ENCODE results near the gene PCBP3. TPM values are rescaled to one million over a fixed set of nuclear protein-coding genes. Genes with fewer than 3 reads are reported as not detected.

Gene PCBP3
- total RNA-seq, 6 experiments from 2014 or later, result 0.37 to 1.5 (median 0.69) TPM

DNA sequence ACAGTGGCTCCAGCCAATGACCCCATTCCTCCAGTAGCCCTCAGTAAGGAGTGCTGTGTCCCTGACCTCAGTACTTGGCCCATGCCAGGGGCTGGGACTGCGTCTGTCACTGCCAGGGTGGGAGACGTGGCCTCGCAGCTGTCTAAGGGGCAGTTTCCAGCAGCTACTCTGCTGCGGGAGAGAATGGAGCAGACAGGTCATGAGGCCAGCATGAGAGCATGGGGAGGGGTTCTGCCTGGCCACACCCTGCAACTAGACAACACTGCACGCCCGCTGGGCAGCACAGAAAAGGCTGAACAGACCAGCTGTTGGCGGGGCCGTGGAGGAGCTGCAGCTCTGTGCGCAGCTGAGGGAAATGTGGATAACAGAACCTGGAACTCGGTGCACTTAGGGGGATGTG is 246.4 kb downstream of the PCBP3 start:
- Histone ChIP-seq H3K27me3 (no peaks in the 10 kb centered on the region), H3K36me3 (no peaks in the 10 kb centered on the region), H3K27ac (no peak overlapping the region), H3K9me3 (no peaks in the 10 kb centered on the region), H3K4me1 (no peaks in the 10 kb centered on the region), H3K4me3 (no peak overlapping the region)
- DNase-seq, result peak in 2 of 3 donors; percentile 10 to 37
- WGBS (ENCODE audit: insufficient coverage, low coverage, low lambda C conversion rate, missing lambda C conversion rate), result 45% methylated on average over 5 of the region's 10 CpGs
- peak in 1 of 4 donors; percentile 26 for ATAC-seq
- no peak for TF ChIP-seq POLR2A (IDR thresholded peaks at IDR 0.05)
- TF ChIP-seq, protein P1, sequence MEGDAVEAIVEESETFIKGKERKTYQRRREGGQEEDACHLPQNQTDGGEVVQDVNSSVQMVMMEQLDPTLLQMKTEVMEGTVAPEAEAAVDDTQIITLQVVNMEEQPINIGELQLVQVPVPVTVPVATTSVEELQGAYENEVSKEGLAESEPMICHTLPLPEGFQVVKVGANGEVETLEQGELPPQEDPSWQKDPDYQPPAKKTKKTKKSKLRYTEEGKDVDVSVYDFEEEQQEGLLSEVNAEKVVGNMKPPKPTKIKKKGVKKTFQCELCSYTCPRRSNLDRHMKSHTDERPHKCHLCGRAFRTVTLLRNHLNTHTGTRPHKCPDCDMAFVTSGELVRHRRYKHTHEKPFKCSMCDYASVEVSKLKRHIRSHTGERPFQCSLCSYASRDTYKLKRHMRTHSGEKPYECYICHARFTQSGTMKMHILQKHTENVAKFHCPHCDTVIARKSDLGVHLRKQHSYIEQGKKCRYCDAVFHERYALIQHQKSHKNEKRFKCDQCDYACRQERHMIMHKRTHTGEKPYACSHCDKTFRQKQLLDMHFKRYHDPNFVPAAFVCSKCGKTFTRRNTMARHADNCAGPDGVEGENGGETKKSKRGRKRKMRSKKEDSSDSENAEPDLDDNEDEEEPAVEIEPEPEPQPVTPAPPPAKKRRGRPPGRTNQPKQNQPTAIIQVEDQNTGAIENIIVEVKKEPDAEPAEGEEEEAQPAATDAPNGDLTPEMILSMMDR (IDR thresholded peaks at IDR 0.05), result no peak
- intact Hi-C loops (cut with DNase I), result no loop called here

DNA sequence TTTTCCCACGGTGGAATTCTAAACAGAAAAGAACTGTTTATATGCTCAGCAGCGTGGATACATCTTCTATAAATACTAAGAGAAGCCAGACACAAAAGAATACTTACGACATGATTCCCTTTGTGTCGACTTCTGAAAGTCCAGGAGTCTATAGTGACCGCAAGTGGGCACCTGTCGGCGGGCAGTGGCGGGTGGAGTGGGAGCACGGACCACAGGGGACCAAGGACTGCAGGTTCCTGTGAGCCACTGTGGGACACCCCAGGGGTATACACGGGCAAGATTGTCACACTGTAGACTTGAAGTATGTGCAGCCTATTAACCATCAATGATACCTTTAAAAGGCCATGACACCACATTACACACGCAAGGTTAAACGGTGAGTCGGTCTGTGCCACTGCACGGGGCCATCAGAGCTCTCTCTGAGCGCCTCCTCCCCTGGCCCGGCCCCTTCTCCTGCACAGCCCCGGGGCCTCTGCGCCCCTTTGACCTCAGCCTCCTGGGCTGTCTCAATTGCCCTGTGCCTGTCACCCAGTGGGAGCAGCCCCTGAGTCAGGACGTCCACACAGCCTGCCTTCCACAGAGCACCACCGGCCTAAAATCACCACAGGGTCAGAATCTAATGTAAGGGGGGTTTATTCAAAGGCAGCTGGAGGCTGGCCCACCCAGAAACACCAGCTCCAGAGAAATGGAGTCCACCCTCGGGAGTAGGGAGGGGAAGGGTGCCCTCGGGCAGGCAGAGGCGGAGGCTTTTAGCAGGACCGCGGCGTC is 248.0 kb downstream of the PCBP3 start:
- intact Hi-C loops (cut with DNase I), result no loop called here
- Histone ChIP-seq H3K36me3 (no peaks in the 10 kb centered on the region), H3K27me3 (no peaks in the 10 kb centered on the region), H3K4me1 (no peaks in the 10 kb centered on the region), H3K9me3 (no peaks in the 10 kb centered on the region), H3K4me3 (no peak overlapping the region), H3K27ac (no peak overlapping the region)
- no peak for TF ChIP-seq POLR2A (IDR thresholded peaks at IDR 0.05)
- TF ChIP-seq, protein P1 (IDR thresholded peaks at IDR 0.05), result no peak
- DNase-seq, result peak in 2 of 3 donors; percentile 14 to 40
- WGBS (ENCODE audit: insufficient coverage, low coverage, low lambda C conversion rate, missing lambda C conversion rate), result 55% methylated on average over 14 of the region's 26 CpGs
- ATAC-seq, result no peak

DNA sequence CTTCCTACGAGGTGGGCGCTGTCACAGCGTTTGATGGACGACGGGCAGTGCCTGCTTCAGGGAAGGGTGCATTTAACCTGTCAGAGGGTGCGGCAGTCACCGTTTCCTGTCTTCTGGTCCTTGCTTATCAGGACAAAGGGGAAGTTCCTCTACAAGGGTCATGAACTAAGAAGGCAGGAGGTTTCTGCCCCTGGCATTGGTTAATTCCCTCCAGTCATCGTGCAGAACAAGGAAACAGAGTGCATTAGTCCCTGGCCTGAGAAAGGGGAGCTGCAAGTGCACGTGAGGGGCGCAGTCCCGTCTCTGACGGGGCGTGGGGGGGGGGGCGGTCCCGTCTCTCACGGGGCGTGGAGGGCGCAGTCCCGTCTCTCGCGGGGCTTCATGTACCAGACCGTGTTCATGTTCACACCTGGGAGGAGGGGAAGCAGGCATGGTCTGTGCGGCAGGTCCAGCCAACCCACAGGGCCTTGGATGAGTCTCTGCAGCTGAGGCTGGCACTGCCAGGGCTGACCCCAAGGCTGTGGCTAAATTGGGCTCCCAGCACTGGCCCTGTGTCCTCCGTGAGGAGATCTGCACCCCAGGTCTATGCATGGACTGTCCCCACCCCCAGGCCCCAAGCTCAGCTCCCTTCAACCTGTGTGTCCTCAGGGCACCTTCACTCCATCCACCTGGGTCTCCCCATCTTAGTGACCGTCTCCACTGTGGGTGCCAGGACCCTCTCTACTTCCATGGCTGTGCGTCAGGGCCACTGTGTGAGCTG is 248.8 kb downstream of the PCBP3 start:
- no peaks in the 10 kb centered on the region for H3K36me3 ChIP-seq
- no peak for TF ChIP-seq POLR2A (IDR thresholded peaks at IDR 0.05)
- TF ChIP-seq, protein P1 (IDR thresholded peaks at IDR 0.05), result no peak
- no peaks in the 10 kb centered on the region for H3K27me3 ChIP-seq
- H3K4me3 ChIP-seq, result no peak overlapping the region
- ATAC-seq (peak in 2 of 4 donors; percentile 50 to 60), DNase-seq (peak in 2 of 3 donors; percentile 13 to 63)
- no peaks in the 10 kb centered on the region for H3K9me3 ChIP-seq
- 60% methylated on average over 21 of the region's 26 CpGs for WGBS (ENCODE audit: insufficient coverage, low coverage, low lambda C conversion rate, missing lambda C conversion rate)
- H3K27ac ChIP-seq, result no peak overlapping the region
- no peaks in the 10 kb centered on the region for H3K4me1 ChIP-seq
- intact Hi-C loops (cut with DNase I), result no loop called here

DNA sequence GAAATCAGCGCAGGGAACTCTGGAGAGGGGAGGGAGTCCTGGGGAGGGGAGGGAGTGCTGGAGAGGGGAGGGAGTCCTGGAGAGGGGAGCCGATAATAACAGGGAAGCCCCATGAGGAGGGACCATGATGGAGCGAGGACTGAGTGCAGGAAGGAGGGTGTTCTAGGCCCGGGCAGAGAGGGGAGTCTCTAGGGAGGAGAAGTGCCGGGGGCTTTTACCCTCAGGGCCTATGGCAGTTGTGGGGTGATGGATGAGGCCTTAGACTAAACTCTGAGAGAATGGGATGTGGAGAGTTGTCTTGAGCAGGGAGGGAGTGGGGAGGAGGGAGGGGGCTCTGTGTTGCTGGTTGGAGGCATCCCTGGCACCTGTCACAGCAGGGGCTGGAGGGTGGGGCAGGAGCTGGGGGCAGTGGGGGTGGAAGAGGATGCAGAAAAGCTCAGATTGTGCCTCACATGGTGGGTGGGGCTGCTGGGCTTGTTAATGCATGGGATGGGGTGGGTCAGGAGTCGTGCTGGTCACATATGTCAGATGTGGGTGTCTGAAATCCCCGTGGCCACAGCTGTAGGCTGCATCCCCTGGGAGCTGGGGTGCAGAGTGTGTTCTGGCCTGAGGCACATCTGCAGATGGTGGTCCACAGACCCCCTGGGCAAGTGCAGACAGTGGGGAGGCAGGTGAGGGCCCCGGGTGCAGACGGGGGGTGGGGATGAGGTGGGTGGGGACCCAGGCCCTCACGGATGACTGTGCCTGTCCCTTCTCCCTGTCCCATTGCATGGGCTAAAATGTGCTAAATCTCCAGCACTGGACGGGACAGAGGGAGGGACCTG is 249.6 kb downstream of the PCBP3 start:
- WGBS (ENCODE audit: insufficient coverage, low coverage, low lambda C conversion rate, missing lambda C conversion rate), result 55% methylated on average over 8 of the region's 11 CpGs
- intact Hi-C loops (cut with DNase I), result no loop called here
- Histone ChIP-seq H3K9me3 (no peaks in the 10 kb centered on the region), H3K4me3 (no peak overlapping the region), H3K4me1 (no peaks in the 10 kb centered on the region), H3K36me3 (no peaks in the 10 kb centered on the region), H3K27me3 (no peaks in the 10 kb centered on the region), H3K27ac (no peak overlapping the region)
- no peak for ATAC-seq
- TF ChIP-seq, protein P1 (IDR thresholded peaks at IDR 0.05), result no peak
- TF ChIP-seq POLR2A (IDR thresholded peaks at IDR 0.05), result no peak
- peak in 2 of 3 donors; percentile 10 to 35 for DNase-seq

Measured in right lobe of liver (tissue), 6 donors.